Progenitor cell of endocrine pancreas (in vitro differentiated cells): ENCODE measurements around the gene PRKN. TPM values are rescaled to one million over a fixed set of nuclear protein-coding genes. Genes with fewer than 3 reads are reported as not detected.

Experiments
- DNase-seq: peaks from one replicate; pipeline ENCODE4 v3.0.0; 2021; ENCODE audit warnings: low spot score; ENCODE audit not compliant: unreplicated experiment
- H3K27ac Mint-ChIP-seq: 2 replicates; pipeline ENCODE4 v1.8.0; 2021; ENCODE audit warnings: mild to moderate bottlenecking, moderate library complexity, mixed read lengths
- H3K27me3 Mint-ChIP-seq: 2 replicates; pipeline ENCODE4 v1.8.0; 2021; ENCODE audit warnings: mixed read lengths
- H3K36me3 Mint-ChIP-seq: 2 replicates; pipeline ENCODE4 v1.8.0; 2022; ENCODE audit warnings: mixed read lengths; ENCODE audit not compliant: insufficient read depth
- H3K4me1 Mint-ChIP-seq: 2 replicates; pipeline ENCODE4 v1.8.0; 2021; ENCODE audit warnings: low read depth, mixed read lengths
- H3K4me3 Mint-ChIP-seq: 2 replicates; pipeline ENCODE4 v1.8.0; 2021; ENCODE audit warnings: low read depth, mild to moderate bottlenecking, moderate library complexity, mixed read lengths
- H3K9me3 Mint-ChIP-seq: 2 replicates; pipeline ENCODE4 v1.8.0; 2021; ENCODE audit warnings: low read depth, mixed read lengths
- total RNA-seq: library from RNA; stranded (reverse); gene quantifications from 2 replicates; pipeline ENCODE4 v1.2.1, GENCODE V29; 2021
- TF ChIP-seq, protein P1 (sequence below): fragments of 200-600 bp; sonication (generic); IDR thresholded peaks from one replicate; pipeline ENCODE4 v1.5.0; 2021; ENCODE audit warnings: antibody characterized with exemption, mild to moderate bottlenecking; ENCODE audit not compliant: unreplicated experiment

PRKN gene
- total RNA-seq, 1 donor from 2014 or later: 4.6 TPM

DNA sequence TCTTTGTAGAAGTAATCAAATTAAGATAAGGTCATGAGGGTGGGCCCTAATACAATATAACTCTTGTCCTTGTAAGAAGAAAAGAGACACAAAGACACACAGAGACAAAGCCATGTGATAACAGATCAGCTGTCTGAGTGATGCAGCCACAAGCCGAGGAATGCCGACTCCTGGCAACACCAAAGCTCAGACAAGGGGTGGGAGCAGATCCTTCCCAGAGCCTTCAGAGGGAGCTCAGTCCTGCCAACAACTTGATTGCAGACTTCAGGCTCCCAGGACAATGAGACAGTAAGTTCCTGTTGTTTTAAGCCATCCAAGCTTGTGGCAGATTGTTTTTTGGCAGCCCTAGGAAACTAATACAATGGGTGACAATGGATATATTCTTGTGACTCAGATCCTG lies 1128.7 kb downstream of the PRKN start:
- no peak overlapping the region for H3K27ac Mint-ChIP-seq
- no peak overlapping the region for H3K4me3 Mint-ChIP-seq
- H3K4me1 Mint-ChIP-seq: no peaks in the 10 kb centered on the region
- H3K27me3 Mint-ChIP-seq: no peaks in the 10 kb centered on the region
- H3K36me3 Mint-ChIP-seq: no peaks in the 10 kb centered on the region
- DNase-seq: no peak
- H3K9me3 Mint-ChIP-seq: no peaks in the 10 kb centered on the region
- TF ChIP-seq, protein P1, sequence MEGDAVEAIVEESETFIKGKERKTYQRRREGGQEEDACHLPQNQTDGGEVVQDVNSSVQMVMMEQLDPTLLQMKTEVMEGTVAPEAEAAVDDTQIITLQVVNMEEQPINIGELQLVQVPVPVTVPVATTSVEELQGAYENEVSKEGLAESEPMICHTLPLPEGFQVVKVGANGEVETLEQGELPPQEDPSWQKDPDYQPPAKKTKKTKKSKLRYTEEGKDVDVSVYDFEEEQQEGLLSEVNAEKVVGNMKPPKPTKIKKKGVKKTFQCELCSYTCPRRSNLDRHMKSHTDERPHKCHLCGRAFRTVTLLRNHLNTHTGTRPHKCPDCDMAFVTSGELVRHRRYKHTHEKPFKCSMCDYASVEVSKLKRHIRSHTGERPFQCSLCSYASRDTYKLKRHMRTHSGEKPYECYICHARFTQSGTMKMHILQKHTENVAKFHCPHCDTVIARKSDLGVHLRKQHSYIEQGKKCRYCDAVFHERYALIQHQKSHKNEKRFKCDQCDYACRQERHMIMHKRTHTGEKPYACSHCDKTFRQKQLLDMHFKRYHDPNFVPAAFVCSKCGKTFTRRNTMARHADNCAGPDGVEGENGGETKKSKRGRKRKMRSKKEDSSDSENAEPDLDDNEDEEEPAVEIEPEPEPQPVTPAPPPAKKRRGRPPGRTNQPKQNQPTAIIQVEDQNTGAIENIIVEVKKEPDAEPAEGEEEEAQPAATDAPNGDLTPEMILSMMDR: no peak

DNA sequence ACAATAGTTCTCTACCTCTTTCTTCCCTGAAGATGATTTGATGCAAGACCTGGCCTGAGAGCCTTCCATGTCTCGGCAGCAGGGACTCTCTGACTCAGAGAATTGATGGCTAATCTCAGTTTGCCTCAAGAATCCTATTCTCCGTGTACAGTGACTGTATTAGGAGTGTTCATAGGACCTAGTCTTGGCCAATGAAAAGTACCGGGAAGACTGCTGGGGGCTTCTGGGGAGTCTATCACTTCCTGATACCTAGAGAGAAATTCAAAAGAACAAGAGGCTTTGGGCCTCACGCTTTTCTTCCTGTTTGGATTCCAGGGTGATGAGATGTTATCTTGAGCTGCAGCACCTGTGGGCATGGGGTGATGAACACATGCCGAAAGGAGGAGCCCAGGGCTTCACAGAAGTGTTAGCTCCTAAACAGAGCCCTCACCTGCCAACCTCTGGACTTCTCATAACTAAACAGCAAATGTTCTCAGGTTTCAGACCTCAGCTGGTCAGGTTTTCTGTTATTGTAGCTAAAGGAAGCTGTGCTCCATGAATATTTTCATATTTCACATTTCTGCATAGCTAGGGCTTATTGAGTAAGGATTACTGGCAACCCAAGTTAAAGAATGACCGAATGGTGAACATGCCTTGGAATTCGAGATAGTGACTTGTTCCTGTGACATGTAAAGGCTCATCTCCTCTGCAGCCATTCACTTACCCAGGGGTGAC lies 1130.6 kb downstream of the PRKN start:
- Mint-ChIP-seq H3K4me1 (no peaks in the 10 kb centered on the region), H3K27me3 (peaks cover 4% of the 10 kb centered on the region), H3K27ac (no peak overlapping the region), H3K4me3 (no peak overlapping the region), H3K36me3 (no peaks in the 10 kb centered on the region), H3K9me3 (no peaks in the 10 kb centered on the region)
- DNase-seq: no peak
- TF ChIP-seq, protein P1: no peak

DNA sequence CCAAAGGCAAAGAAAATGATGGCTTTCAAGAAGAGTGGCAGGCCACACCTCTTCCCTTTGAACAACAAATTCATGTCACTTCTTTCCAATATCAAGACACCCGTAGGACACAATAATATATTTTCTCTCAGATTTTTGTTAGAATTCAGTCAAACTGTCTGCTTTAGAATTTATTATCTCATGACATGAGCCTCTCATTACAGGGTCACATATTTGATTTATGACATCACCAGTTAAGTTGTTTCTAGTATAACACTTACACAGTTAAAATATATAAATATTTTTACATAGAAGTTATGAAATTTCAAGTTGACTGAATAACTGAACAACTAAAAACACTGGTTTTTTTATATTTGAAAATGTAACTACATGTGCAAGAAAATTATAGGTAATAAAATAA lies 1133.2 kb downstream of the PRKN start:
- TF ChIP-seq, protein P1: no peak
- Mint-ChIP-seq H3K27ac (no peak overlapping the region), H3K36me3 (no peaks in the 10 kb centered on the region)

DNA sequence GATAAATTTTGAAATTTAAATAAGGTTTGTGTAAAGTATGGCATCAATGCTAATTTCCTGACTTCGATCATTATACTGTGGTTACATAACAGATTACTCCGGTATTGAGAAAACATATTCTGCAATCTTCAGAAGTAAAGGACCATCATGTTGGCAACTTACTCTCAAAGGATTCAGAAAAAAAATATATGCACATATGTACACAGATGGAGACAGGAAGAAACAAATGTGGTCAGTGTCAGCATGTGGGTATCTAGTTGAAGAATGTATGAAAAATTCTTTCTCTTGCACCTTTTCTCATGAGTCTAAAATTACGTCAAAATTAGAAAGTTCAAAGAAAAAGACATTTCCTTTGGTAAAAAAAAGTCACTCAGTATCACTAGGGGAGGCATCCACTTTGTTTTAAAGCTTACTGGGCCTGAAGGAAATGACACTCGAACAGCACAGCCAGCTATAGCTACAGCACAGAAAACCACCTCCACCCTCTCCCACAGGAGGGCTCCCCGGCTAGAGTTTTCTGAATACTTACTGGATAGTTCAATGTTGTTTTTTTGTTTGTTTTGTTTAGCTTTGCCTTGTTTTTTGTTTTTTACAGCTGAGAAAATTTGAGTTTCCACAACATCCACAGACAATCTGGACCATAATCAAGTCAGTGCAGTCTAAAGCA lies 1136.5 kb downstream of the PRKN start:
- Mint-ChIP-seq H3K4me3 (no peak overlapping the region), H3K9me3 (no peaks in the 10 kb centered on the region), H3K36me3 (no peaks in the 10 kb centered on the region), H3K27ac (no peak overlapping the region), H3K27me3 (peaks cover 8% of the 10 kb centered on the region), H3K4me1 (no peaks in the 10 kb centered on the region)
- DNase-seq: no peak
- TF ChIP-seq, protein P1: no peak

More for the DNA sequence above, 1133.2 kb downstream of the PRKN start:
- no peak overlapping the region for H3K4me3 Mint-ChIP-seq
- H3K9me3 Mint-ChIP-seq: no peaks in the 10 kb centered on the region
- no peak for DNase-seq
- peaks cover 4% of the 10 kb centered on the region for H3K27me3 Mint-ChIP-seq
- no peaks in the 10 kb centered on the region for H3K4me1 Mint-ChIP-seq

DNA sequence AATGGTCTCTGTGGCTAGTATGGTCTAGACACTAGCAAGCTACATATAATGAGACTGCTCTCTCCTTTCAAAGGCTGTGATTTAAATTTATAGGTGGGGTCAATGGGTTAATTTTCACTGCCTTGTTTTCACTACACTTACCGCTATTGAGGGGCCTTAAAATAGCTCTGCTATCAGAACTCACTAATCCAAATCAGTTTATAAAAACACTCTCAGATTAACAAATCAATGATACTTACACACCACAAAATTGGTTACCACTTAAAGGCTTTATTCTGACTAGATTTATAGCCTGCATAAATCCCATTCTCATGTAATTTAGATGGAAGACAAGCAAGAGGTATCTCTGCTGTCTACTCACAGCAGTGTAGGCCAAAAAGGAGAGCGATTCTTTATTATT lies 1140.7 kb downstream of the PRKN start:
- no peak for DNase-seq
- Mint-ChIP-seq H3K4me1 (no peaks in the 10 kb centered on the region), H3K27ac (no peak overlapping the region), H3K4me3 (no peak overlapping the region), H3K27me3 (peaks cover 9% of the 10 kb centered on the region), H3K36me3 (no peaks in the 10 kb centered on the region), H3K9me3 (no peaks in the 10 kb centered on the region)
- TF ChIP-seq, protein P1: no peak
